Adrenal gland (tissue), 5 donors: ENCODE data around the gene UFD1.

ENCODE experiments used
- POLR2A ChIP-seq, 2 donors: fragments of 450-650 bp; IDR thresholded peaks; one replicate each; pipeline ENCODE4 v1.6.1; 2017; ENCODE audit warnings: antibody characterized with exemption in 2 of 2, mild to moderate bottlenecking in 2 of 2, moderate library complexity in 1 of 2
- TF ChIP-seq, protein P1 (sequence below), 6 experiments: fragments of 450-650 bp in 4 of 6; fragments of 200-600 bp in 2 of 6; sonication (generic) in 1 of 6; IDR thresholded peaks; 1 replicate in 5 of 6; 2 replicates in 1 of 6; pipeline versions ENCODE4 v1.5.1 to v1.8.0; 2016 to 2021; ENCODE audit warnings: antibody characterized with exemption in 6 of 6, mild to moderate bottlenecking in 2 of 6, moderate library complexity in 1 of 6
- donor health status: DM: no; HTN: no; CAD: no.

DNA sequence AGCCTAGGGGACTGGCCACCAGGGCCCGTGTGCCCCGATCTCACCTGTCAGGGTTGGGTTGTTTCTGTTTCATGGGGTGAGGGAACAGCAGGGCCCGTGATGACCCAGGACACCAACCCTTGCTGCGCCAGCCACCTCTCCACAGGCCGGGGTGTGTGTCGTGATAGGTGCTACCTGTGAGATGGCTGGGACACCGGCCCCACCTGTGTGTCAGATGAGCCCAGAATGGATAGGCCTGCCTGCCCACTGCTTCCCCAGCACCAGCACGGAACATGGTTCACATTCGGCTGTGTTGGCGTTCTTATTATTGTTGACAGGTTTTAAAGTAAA lies 38.1 kb upstream of the UFD1 start:
- TF ChIP-seq, protein P1, sequence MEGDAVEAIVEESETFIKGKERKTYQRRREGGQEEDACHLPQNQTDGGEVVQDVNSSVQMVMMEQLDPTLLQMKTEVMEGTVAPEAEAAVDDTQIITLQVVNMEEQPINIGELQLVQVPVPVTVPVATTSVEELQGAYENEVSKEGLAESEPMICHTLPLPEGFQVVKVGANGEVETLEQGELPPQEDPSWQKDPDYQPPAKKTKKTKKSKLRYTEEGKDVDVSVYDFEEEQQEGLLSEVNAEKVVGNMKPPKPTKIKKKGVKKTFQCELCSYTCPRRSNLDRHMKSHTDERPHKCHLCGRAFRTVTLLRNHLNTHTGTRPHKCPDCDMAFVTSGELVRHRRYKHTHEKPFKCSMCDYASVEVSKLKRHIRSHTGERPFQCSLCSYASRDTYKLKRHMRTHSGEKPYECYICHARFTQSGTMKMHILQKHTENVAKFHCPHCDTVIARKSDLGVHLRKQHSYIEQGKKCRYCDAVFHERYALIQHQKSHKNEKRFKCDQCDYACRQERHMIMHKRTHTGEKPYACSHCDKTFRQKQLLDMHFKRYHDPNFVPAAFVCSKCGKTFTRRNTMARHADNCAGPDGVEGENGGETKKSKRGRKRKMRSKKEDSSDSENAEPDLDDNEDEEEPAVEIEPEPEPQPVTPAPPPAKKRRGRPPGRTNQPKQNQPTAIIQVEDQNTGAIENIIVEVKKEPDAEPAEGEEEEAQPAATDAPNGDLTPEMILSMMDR (IDR thresholded peaks at IDR 0.05), result no peak
- TF ChIP-seq POLR2A (IDR thresholded peaks at IDR 0.05), result no peak
